ENCODE measurements around the gene PACS1. TPM values are rescaled to one million over a fixed set of nuclear protein-coding genes. Genes with fewer than 3 reads are reported as not detected.

PACS1 gene
- total RNA-seq, 4 donors from 2014 or later: 32.0 to 62.7 (median 51.8) TPM

GRCh38 chr11:66042227-66042995, 27.7 kb upstream of the PACS1 start:
- DNase-seq (ENCODE audit: low spot score in 2 of 2): no peak
- Histone ChIP-seq H3K9me3 (no peaks in the 10 kb centered on the region), H3K36me3 (no peaks in the 10 kb centered on the region), H3K4me3 (no peak overlapping the region), H3K27me3 (peaks cover 0 to 4% of the 10 kb centered on the region in 2 donors), H3K4me1 (peaks cover 0 to 8% (median 3%) of the 10 kb centered on the region in 4 donors), H3K27ac (no peak overlapping the region)
- WGBS, 2 donors: 95% methylated on average over 54 to 66 of the region's 81 CpGs
- TF ChIP-seq EP300 (IDR thresholded peaks at IDR 0.05) (no peak), CTCF (IDR thresholded peaks at IDR 0.05) (no peak), POLR2A (IDR thresholded peaks at IDR 0.05) (no peak)

GRCh38 chr11:66042996-66043906, 26.8 kb upstream of the PACS1 start:
- no peak for DNase-seq (ENCODE audit: low spot score in 2 of 2)
- WGBS, 2 donors: 96 to 97% methylated on average over 88 of the region's 88 CpGs

GRCh38 chr11:66044757-66045156, 25.3 kb upstream of the PACS1 start:
- TF ChIP-seq CTCF (IDR thresholded peaks at IDR 0.05): no peak
- TF ChIP-seq EP300 (IDR thresholded peaks at IDR 0.05): no peak
- no peak for TF ChIP-seq POLR2A (IDR thresholded peaks at IDR 0.05)
- no peak overlapping the region for H3K27ac ChIP-seq
- DNase-seq (ENCODE audit: low spot score in 2 of 2): no peak
- no peaks in the 10 kb centered on the region for H3K9me3 ChIP-seq
- H3K36me3 ChIP-seq: no peaks in the 10 kb centered on the region
- H3K27me3 ChIP-seq: peaks cover 0 to 23% of the 10 kb centered on the region in 2 donors
- 73 to 81% methylated on average over 5 to 6 of the region's 6 CpGs for WGBS, 2 donors
- H3K4me1 ChIP-seq: peaks cover 0 to 16% (median 6%) of the 10 kb centered on the region in 4 donors
- H3K4me3 ChIP-seq: no peak overlapping the region

More at GRCh38 chr11:66042996-66043906, 26.8 kb upstream of the PACS1 start:
- Histone ChIP-seq H3K36me3 (no peaks in the 10 kb centered on the region), H3K4me3 (no peak overlapping the region), H3K27ac (no peak overlapping the region), H3K27me3 (peaks cover 0 to 10% of the 10 kb centered on the region in 2 donors), H3K9me3 (no peaks in the 10 kb centered on the region), H3K4me1 (peaks cover 0 to 8% (median 3%) of the 10 kb centered on the region in 4 donors)
- no peak for TF ChIP-seq POLR2A (IDR thresholded peaks at IDR 0.05)
- no peak for TF ChIP-seq CTCF (IDR thresholded peaks at IDR 0.05)
- TF ChIP-seq EP300 (IDR thresholded peaks at IDR 0.05): no peak

- H3K27me3 ChIP-seq: peaks cover 0 to 23% of the 10 kb centered on the region in 2 donors
- H3K9me3 ChIP-seq: no peaks in the 10 kb centered on the region
- H3K4me3 ChIP-seq: no peak overlapping the region
- no peak overlapping the region for H3K27ac ChIP-seq
- H3K4me1 ChIP-seq: peaks cover 0 to 16% (median 6%) of the 10 kb centered on the region in 4 donors
- no peaks in the 10 kb centered on the region for H3K36me3 ChIP-seq
- WGBS, 2 donors: 10 to 16% methylated on average over 9 to 11 of the region's 11 CpGs
- DNase-seq (ENCODE audit: low spot score in 2 of 2): peak; percentile 23 to 64
- TF ChIP-seq EP300 (IDR thresholded peaks at IDR 0.05) (peak in 1 of 2 donors; percentile 23), POLR2A (IDR thresholded peaks at IDR 0.05) (no peak), CTCF (IDR thresholded peaks at IDR 0.05) (peak; percentile 83 to 94 (median 90))
These were observed 24.9 kb upstream of the PACS1 start for GRCh38 chr11:66045177-66045639.
